GM19438 (cell line): Measurements from ENCODE around the gene HBA2.
"Not testable (repeated sequence)": the region's sequence is repeated elsewhere in the genome, so short reads cannot be mapped to it uniquely, and the experiment has no call there.

ENCODE experiments used
- ATAC-seq: cut with Tn5 transposase; IDR thresholded peaks from one replicate; pipeline ENCODE4 v1.9.1; 2021; ENCODE audit warnings: low read depth; ENCODE audit not compliant: unreplicated experiment

The HBA2 gene

DNA sequence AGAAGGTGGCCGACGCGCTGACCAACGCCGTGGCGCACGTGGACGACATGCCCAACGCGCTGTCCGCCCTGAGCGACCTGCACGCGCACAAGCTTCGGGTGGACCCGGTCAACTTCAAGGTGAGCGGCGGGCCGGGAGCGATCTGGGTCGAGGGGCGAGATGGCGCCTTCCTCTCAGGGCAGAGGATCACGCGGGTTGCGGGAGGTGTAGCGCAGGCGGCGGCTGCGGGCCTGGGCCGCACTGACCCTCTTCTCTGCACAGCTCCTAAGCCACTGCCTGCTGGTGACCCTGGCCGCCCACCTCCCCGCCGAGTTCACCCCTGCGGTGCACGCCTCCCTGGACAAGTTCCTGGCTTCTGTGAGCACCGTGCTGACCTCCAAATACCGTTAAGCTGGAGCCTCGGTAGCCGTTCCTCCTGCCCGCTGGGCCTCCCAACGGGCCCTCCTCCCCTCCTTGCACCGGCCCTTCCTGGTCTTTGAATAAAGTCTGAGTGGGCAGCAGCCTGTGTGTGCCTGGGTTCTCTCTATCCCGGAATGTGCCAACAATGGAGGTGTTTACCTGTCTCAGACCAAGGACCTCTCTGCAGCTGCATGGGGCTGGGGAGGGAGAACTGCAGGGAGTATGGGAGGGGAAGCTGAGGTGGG, 657 bp downstream of the HBA2 start:
- not testable (repeated sequence) for ATAC-seq

GRCh38 chr16:173928-174769, 1.5 kb downstream of the HBA2 start:
- not testable (repeated sequence) for ATAC-seq

GRCh38 chr16:175011-175949, 2.6 kb downstream of the HBA2 start:
- ATAC-seq: no peak

DNA sequence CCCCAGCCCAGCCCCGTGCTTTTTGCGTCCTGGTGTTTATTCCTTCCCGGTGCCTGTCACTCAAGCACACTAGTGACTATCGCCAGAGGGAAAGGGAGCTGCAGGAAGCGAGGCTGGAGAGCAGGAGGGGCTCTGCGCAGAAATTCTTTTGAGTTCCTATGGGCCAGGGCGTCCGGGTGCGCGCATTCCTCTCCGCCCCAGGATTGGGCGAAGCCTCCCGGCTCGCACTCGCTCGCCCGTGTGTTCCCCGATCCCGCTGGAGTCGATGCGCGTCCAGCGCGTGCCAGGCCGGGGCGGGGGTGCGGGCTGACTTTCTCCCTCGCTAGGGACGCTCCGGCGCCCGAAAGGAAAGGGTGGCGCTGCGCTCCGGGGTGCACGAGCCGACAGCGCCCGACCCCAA, 3.3 kb downstream of the HBA2 start:
- ATAC-seq: not testable (repeated sequence)

GRCh38 chr16:176477-177382, 4.1 kb downstream of the HBA2 start, which contains the start of gene HBA1:
Gene HBA1 (plus strand): TSS chr16:176680. CDS start chr16:176717, 37 bp downstream.
- ATAC-seq: not testable (repeated sequence)

GRCh38 chr16:177394-177822, 4.7 kb downstream of the HBA2 start:
- ATAC-seq: no peak

GRCh38 chr16:177981-178667, 5.4 kb downstream of the HBA2 start:
- no peak for ATAC-seq

GRCh38 chr16:178668-179015, 6.0 kb downstream of the HBA2 start:
- ATAC-seq: no peak

GRCh38 chr16:179211-180092, 6.8 kb downstream of the HBA2 start:
- no peak for ATAC-seq

- ATAC-seq: no peak
Measured at GRCh38 chr16:180101-180675, 7.5 kb downstream of the HBA2 start, which contains the start of gene HBQ1. Gene HBQ1 (plus strand): TSS chr16:180459. CDS start chr16:180487, 28 bp downstream.

DNA sequence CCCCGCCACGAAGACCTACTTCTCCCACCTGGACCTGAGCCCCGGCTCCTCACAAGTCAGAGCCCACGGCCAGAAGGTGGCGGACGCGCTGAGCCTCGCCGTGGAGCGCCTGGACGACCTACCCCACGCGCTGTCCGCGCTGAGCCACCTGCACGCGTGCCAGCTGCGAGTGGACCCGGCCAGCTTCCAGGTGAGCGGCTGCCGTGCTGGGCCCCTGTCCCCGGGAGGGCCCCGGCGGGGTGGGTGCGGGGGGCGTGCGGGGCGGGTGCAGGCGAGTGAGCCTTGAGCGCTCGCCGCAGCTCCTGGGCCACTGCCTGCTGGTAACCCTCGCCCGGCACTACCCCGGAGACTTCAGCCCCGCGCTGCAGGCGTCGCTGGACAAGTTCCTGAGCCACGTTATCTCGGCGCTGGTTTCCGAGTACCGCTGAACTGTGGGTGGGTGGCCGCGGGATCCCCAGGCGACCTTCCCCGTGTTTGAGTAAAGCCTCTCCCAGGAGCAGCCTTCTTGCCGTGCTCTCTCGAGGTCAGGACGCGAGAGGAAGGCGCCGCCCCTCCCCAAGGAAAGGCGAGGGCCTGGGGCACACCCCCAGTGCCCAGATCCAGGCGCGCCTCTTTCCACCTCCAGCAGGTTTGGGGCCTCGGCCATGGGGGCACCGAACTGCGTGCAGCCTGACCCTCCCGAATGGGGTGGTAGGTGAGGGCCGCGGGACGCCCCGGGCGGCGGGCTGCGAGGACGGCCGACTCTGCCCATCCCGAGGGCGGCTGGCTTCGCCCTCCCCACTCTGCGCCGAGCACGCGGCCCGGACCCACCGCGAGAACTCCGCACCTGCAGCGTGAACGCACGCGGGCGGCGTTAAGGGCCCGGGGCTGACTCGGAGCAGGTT, 8.2 kb downstream of the HBA2 start:
- ATAC-seq: no peak

DNA sequence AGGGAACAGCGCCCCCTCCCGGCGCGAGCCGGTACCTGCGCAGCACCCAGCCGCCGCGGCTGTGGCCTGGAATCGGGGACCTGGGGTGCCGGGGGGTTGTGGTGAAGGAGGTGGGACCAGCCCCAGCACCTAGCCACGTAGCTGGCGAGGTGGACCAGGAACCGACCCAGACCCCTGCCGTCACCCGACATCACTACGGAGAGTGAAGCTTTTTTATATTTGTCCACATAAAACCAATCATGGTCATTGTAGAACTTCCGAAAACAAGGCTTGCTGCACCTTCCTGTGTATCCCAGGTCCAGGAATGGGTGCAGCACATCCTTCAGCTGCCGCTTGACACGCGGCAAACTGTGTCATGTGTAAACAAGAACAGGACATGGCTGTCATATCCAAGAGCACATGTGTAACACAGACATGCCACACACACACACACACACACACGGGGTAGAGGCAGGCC, 8.9 kb downstream of the HBA2 start:
- ATAC-seq: no peak

GRCh38 chr16:183005-183404, 10.3 kb downstream of the HBA2 start:
- ATAC-seq: no peak

- ATAC-seq: no peak
Measured at GRCh38 chr16:185213-185612, 12.5 kb downstream of the HBA2 start.

DNA sequence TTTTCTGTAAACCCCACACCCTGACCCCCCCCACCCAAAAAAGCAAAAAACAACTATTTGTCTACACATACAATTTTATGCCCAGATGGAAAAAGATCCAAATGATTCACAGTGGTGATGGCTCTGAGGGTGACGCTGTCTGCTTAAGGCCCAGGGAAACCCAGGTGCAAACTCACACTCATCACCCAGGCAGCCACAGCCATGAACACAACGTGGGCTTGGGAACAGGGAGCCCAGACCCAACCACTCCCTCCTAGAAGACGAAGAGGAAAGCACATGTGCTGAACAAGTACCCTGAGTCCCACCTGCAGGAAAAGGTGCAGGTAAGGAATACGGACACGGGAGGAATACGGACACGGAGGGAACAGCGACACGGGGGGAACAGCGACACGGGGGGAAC, 13.0 kb downstream of the HBA2 start:
- no peak for ATAC-seq

- no peak for ATAC-seq
Measured at GRCh38 chr16:187330-187729, 14.7 kb downstream of the HBA2 start.

DNA sequence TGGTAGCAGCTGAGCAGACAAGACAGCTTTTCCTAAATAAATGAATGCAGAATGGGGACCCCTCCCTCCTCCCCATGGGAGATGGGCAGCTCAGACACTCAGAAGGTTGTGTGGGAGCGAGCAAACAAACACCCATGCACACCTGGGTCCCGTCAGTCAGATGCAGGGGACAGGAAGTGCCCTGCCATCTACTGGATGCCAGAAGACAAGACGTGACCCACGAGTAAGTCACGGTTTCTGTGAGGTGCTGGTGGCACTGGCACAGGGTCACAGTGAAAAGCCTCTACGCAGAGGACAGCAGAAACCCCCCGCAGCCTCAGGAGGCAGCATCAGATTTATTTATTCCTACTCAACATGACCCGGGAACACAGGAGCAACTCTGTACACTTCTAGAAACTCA, 16.0 kb downstream of the HBA2 start:
- ATAC-seq: no peak
